Measurements from ENCODE around the gene PCCA.

PCCA gene

GRCh38 chr13:100470866-100471505 lies 382.1 kb downstream of the PCCA start:
- WGBS (ENCODE audit: extremely low coverage, insufficient coverage, low lambda C conversion rate): no CpG with 5 or more reads among the region's 5 CpGs
- no peaks in the 10 kb centered on the region for H3K4me1 ChIP-seq (ENCODE audit: control insufficient read depth, low read depth, low read length)

GRCh38 chr13:100473087-100473486 lies 384.2 kb downstream of the PCCA start:
- H3K4me2 ChIP-seq (ENCODE audit: low read length): no peak overlapping the region
- H4K8ac ChIP-seq (ENCODE audit: low read depth, low read length): no peak overlapping the region
- no peak overlapping the region for H2BK120ac ChIP-seq (ENCODE audit: low read depth, low read length)
- WGBS (ENCODE audit: extremely low coverage, insufficient coverage, low lambda C conversion rate): no CpG with 5 or more reads among the region's 10 CpGs
- H3K4ac ChIP-seq (ENCODE audit: low read depth, low read length): no peak overlapping the region
- H3K9ac ChIP-seq (ENCODE audit: low read length): no peak overlapping the region
- H3K27me3 ChIP-seq (ENCODE audit: insufficient read depth, low read length, poor library complexity): no peaks in the 10 kb centered on the region
- H3K4me1 ChIP-seq (ENCODE audit: control insufficient read depth, low read depth, low read length): no peaks in the 10 kb centered on the region
- H3K36me3 ChIP-seq (ENCODE audit: control insufficient read depth, insufficient read depth, low read length): no peaks in the 10 kb centered on the region
- H2BK15ac ChIP-seq (replicated peaks; ENCODE audit: low read depth): no peak overlapping the region
- no peak overlapping the region for H3K4me3 ChIP-seq (ENCODE audit: low read length)
- H2AK5ac ChIP-seq (ENCODE audit: low read length): no peak overlapping the region
- H2BK5ac ChIP-seq (ENCODE audit: low read length): no peak overlapping the region
- peak; percentile 73 for DNase-seq
- H3K18ac ChIP-seq (ENCODE audit: low read length): no peak overlapping the region
- H3K79me1 ChIP-seq (ENCODE audit: low read length): no peaks in the 10 kb centered on the region
- H4K5ac ChIP-seq (ENCODE audit: low read length): no peak overlapping the region
- H3K79me2 ChIP-seq (ENCODE audit: control insufficient read depth, insufficient read depth, low read length): no peaks in the 10 kb centered on the region
- H3K56ac ChIP-seq (ENCODE audit: low read length): no peak overlapping the region
- H3K27ac ChIP-seq (ENCODE audit: low read depth, low read length): no peak overlapping the region
- H3K23ac ChIP-seq (ENCODE audit: low read length): no peak overlapping the region

More at GRCh38 chr13:100470866-100471505, 382.1 kb downstream of the PCCA start:
- no peak overlapping the region for H2AK5ac ChIP-seq (ENCODE audit: low read length)
- H2BK120ac ChIP-seq (ENCODE audit: low read depth, low read length): no peak overlapping the region
- no peaks in the 10 kb centered on the region for H3K36me3 ChIP-seq (ENCODE audit: control insufficient read depth, insufficient read depth, low read length)
- H3K79me2 ChIP-seq (ENCODE audit: control insufficient read depth, insufficient read depth, low read length): no peaks in the 10 kb centered on the region
- H3K23ac ChIP-seq (ENCODE audit: low read length): no peak overlapping the region
- no peak overlapping the region for H2BK5ac ChIP-seq (ENCODE audit: low read length)
- no peak overlapping the region for H3K18ac ChIP-seq (ENCODE audit: low read length)
- H4K8ac ChIP-seq (ENCODE audit: low read depth, low read length): no peak overlapping the region
- DNase-seq: no peak
- no peak overlapping the region for H2BK15ac ChIP-seq (replicated peaks; ENCODE audit: low read depth)
- H3K27ac ChIP-seq (ENCODE audit: low read depth, low read length): no peak overlapping the region
- H3K4me3 ChIP-seq (ENCODE audit: low read length): no peak overlapping the region
- H3K4ac ChIP-seq (ENCODE audit: low read depth, low read length): no peak overlapping the region
- H4K5ac ChIP-seq (ENCODE audit: low read length): no peak overlapping the region
- H3K79me1 ChIP-seq (ENCODE audit: low read length): no peaks in the 10 kb centered on the region
- H3K27me3 ChIP-seq (ENCODE audit: insufficient read depth, low read length, poor library complexity): no peaks in the 10 kb centered on the region
- H3K9ac ChIP-seq (ENCODE audit: low read length): no peak overlapping the region
- no peak overlapping the region for H3K4me2 ChIP-seq (ENCODE audit: low read length)
- H3K56ac ChIP-seq (ENCODE audit: low read length): no peak overlapping the region

- Histone ChIP-seq H3K79me2 (ENCODE audit: control insufficient read depth, insufficient read depth, low read length) (no peaks in the 10 kb centered on the region), H3K79me1 (ENCODE audit: low read length) (no peaks in the 10 kb centered on the region), H3K56ac (ENCODE audit: low read length) (no peak overlapping the region), H3K23ac (ENCODE audit: low read length) (no peak overlapping the region), H2BK5ac (ENCODE audit: low read length) (no peak overlapping the region), H3K36me3 (ENCODE audit: control insufficient read depth, insufficient read depth, low read length) (no peaks in the 10 kb centered on the region), H3K4ac (ENCODE audit: low read depth, low read length) (no peak overlapping the region), H3K4me2 (ENCODE audit: low read length) (no peak overlapping the region), H2BK15ac (replicated peaks; ENCODE audit: low read depth) (no peak overlapping the region), H2BK120ac (ENCODE audit: low read depth, low read length) (no peak overlapping the region), H3K9ac (ENCODE audit: low read length) (no peak overlapping the region), H3K18ac (ENCODE audit: low read length) (no peak overlapping the region), H3K4me3 (ENCODE audit: low read length) (no peak overlapping the region), H4K8ac (ENCODE audit: low read depth, low read length) (no peak overlapping the region), H3K27me3 (ENCODE audit: insufficient read depth, low read length, poor library complexity) (no peaks in the 10 kb centered on the region), H3K27ac (ENCODE audit: low read depth, low read length) (no peak overlapping the region), H2AK5ac (ENCODE audit: low read length) (no peak overlapping the region), H4K5ac (ENCODE audit: low read length) (no peak overlapping the region), H3K4me1 (ENCODE audit: control insufficient read depth, low read depth, low read length) (no peaks in the 10 kb centered on the region)
- DNase-seq: no peak
- WGBS (ENCODE audit: extremely low coverage, insufficient coverage, low lambda C conversion rate): no CpG with 5 or more reads among the region's 8 CpGs
These were observed 384.7 kb downstream of the PCCA start for GRCh38 chr13:100473501-100474044.

GRCh38 chr13:100476963-100477362 lies 388.1 kb downstream of the PCCA start:
- H3K9ac ChIP-seq (ENCODE audit: low read length): no peak overlapping the region
- no peak overlapping the region for H3K56ac ChIP-seq (ENCODE audit: low read length)
- no peak overlapping the region for H2BK15ac ChIP-seq (replicated peaks; ENCODE audit: low read depth)
- no peak for DNase-seq
- no peak overlapping the region for H2BK120ac ChIP-seq (ENCODE audit: low read depth, low read length)
- H3K4me3 ChIP-seq (ENCODE audit: low read length): no peak overlapping the region
- H2AK5ac ChIP-seq (ENCODE audit: low read length): no peak overlapping the region
- no peaks in the 10 kb centered on the region for H3K27me3 ChIP-seq (ENCODE audit: insufficient read depth, low read length, poor library complexity)
- no peak overlapping the region for H4K8ac ChIP-seq (ENCODE audit: low read depth, low read length)
- no peak overlapping the region for H3K4ac ChIP-seq (ENCODE audit: low read depth, low read length)
- H3K36me3 ChIP-seq (ENCODE audit: control insufficient read depth, insufficient read depth, low read length): no peaks in the 10 kb centered on the region
- H3K27ac ChIP-seq (ENCODE audit: low read depth, low read length): no peak overlapping the region
- no peaks in the 10 kb centered on the region for H3K79me1 ChIP-seq (ENCODE audit: low read length)
- no peak overlapping the region for H4K5ac ChIP-seq (ENCODE audit: low read length)
- H2BK5ac ChIP-seq (ENCODE audit: low read length): no peak overlapping the region
- H3K4me2 ChIP-seq (ENCODE audit: low read length): no peak overlapping the region
- H3K23ac ChIP-seq (ENCODE audit: low read length): no peak overlapping the region
- no peaks in the 10 kb centered on the region for H3K4me1 ChIP-seq (ENCODE audit: control insufficient read depth, low read depth, low read length)
- no peaks in the 10 kb centered on the region for H3K79me2 ChIP-seq (ENCODE audit: control insufficient read depth, insufficient read depth, low read length)
- no CpG with 5 or more reads among the region's 5 CpGs for WGBS (ENCODE audit: extremely low coverage, insufficient coverage, low lambda C conversion rate)
- no peak overlapping the region for H3K18ac ChIP-seq (ENCODE audit: low read length)

GRCh38 chr13:100478107-100478809 lies 389.4 kb downstream of the PCCA start:
- Histone ChIP-seq H2BK5ac (ENCODE audit: low read length) (no peak overlapping the region), H2AK5ac (ENCODE audit: low read length) (no peak overlapping the region), H4K8ac (ENCODE audit: low read depth, low read length) (no peak overlapping the region), H3K27ac (ENCODE audit: low read depth, low read length) (no peak overlapping the region), H3K4ac (ENCODE audit: low read depth, low read length) (no peak overlapping the region), H3K27me3 (ENCODE audit: insufficient read depth, low read length, poor library complexity) (no peaks in the 10 kb centered on the region), H3K4me3 (ENCODE audit: low read length) (no peak overlapping the region), H3K4me1 (ENCODE audit: control insufficient read depth, low read depth, low read length) (no peaks in the 10 kb centered on the region), H3K18ac (ENCODE audit: low read length) (no peak overlapping the region), H3K79me1 (ENCODE audit: low read length) (no peaks in the 10 kb centered on the region), H2BK15ac (replicated peaks; ENCODE audit: low read depth) (no peak overlapping the region), H3K56ac (ENCODE audit: low read length) (no peak overlapping the region), H3K79me2 (ENCODE audit: control insufficient read depth, insufficient read depth, low read length) (no peaks in the 10 kb centered on the region), H4K5ac (ENCODE audit: low read length) (no peak overlapping the region), H3K23ac (ENCODE audit: low read length) (no peak overlapping the region), H3K9ac (ENCODE audit: low read length) (no peak overlapping the region), H2BK120ac (ENCODE audit: low read depth, low read length) (no peak overlapping the region), H3K36me3 (ENCODE audit: control insufficient read depth, insufficient read depth, low read length) (no peaks in the 10 kb centered on the region), H3K4me2 (ENCODE audit: low read length) (no peak overlapping the region)
- peak; percentile 36 for DNase-seq
- WGBS (ENCODE audit: extremely low coverage, insufficient coverage, low lambda C conversion rate): no CpG with 5 or more reads among the region's 12 CpGs

Measured in mesendoderm (in vitro differentiated cells).